ENCODE measurements around the gene PRKRA. TPM values are rescaled to one million over a fixed set of nuclear protein-coding genes. Genes with fewer than 3 reads are reported as not detected.

PRKRA gene
- polyA plus RNA-seq, 1 of the 3 experiments (the other 2 are of a cell fraction): 44.3 TPM

DNA sequence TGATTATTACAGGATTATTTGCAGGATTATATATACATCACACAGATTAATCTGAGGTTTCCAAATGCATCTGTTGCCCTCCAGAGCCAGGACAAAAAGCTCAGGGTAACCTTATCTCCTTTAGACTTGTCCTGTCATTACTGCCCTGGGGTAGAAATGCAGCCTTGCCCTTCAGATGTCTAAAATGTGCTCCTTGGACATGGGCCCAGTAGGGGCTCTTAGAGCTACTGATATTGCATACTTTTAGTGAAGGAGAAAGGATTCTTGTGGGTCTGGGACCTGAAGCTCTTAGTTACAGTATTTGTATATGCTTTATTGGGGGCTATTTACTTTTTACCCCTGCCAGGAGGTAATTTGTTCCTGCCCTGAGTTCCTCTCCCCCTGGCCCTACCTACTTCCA, 56.1 kb downstream of the PRKRA start:
- Histone ChIP-seq H3K4me1 (ENCODE audit: control insufficient read depth in 1 of 2, insufficient read depth in 2 of 2, low read depth in 1 of 2, low read length in 1 of 2) (peaks cover 0 to 3% of the 10 kb centered on the region in 2 experiments; a peak in 1 of 4 replicates), H3K79me2 (ENCODE audit: insufficient read depth) (no peaks in the 10 kb centered on the region), H3K27me3 (ENCODE audit: insufficient read depth) (no peaks in the 10 kb centered on the region), H3K4me2 (no peak overlapping the region), H3K4me3 (ENCODE audit: low read depth in 2 of 2, low read length in 1 of 2) (no peak overlapping the region), H4K20me1 (ENCODE audit: insufficient read depth) (no peaks in the 10 kb centered on the region), H3F3A (replicated peaks; ENCODE audit: insufficient read depth) (no peaks in the 10 kb centered on the region), H3K9me2 (no peaks in the 10 kb centered on the region), H2AFZ (ENCODE audit: low read depth) (no peak overlapping the region), H3K36me3 (replicated peaks in 1 of 2; ENCODE audit: control insufficient read depth in 1 of 2, insufficient read depth in 2 of 2, low read length in 1 of 2) (peaks cover 0 to 4% of the 10 kb centered on the region in 2 experiments), H3K27ac (ENCODE audit: low read depth in 2 of 2, low read length in 1 of 2) (no peak overlapping the region), H3K9ac (no peak overlapping the region), H3K9me3 (no peaks in the 10 kb centered on the region)
- DNase-seq: no peak
- ChIA-PET CTCF (interaction anchor here (0.8 to 14.9 kb wide), 7 partner anchors 9 to 283 kb away, joined by 3 to 199 read pairs (median 4); no protein-coding TSS in a partner anchor), POLR2A (interaction anchor here (1.3 kb wide), 1 partner anchor 18 kb away, joined by 7 read pairs; no protein-coding TSS in a partner anchor)
- TF ChIP-seq YY1 (IDR thresholded peaks at IDR 0.05; ENCODE audit: low read depth) (no peak), GABPA (IDR thresholded peaks at IDR 0.05; ENCODE audit: low read depth) (no peak), MEF2A (IDR thresholded peaks at IDR 0.05; ENCODE audit: borderline replicate concordance, low read depth) (no peak), EP300 (IDR thresholded peaks at IDR 0.05; ENCODE audit: borderline replicate concordance in 1 of 2, low read depth in 1 of 2, low read length in 1 of 2) (no peak), RCOR1 (IDR thresholded peaks at IDR 0.05; ENCODE audit: low read length) (no peak), CHD2 (IDR thresholded peaks at IDR 0.05; ENCODE audit: low read length, partially characterized antibody) (no peak), RXRA (IDR thresholded peaks at IDR 0.05; ENCODE audit: borderline replicate concordance, low read depth) (no peak), TCF12 (IDR thresholded peaks at IDR 0.05) (no peak), JUND (IDR thresholded peaks at IDR 0.05) (no peak), MXI1 (IDR thresholded peaks at IDR 0.05; ENCODE audit: low read depth, low read length) (no peak)
- TF ChIP-seq, protein P1, sequence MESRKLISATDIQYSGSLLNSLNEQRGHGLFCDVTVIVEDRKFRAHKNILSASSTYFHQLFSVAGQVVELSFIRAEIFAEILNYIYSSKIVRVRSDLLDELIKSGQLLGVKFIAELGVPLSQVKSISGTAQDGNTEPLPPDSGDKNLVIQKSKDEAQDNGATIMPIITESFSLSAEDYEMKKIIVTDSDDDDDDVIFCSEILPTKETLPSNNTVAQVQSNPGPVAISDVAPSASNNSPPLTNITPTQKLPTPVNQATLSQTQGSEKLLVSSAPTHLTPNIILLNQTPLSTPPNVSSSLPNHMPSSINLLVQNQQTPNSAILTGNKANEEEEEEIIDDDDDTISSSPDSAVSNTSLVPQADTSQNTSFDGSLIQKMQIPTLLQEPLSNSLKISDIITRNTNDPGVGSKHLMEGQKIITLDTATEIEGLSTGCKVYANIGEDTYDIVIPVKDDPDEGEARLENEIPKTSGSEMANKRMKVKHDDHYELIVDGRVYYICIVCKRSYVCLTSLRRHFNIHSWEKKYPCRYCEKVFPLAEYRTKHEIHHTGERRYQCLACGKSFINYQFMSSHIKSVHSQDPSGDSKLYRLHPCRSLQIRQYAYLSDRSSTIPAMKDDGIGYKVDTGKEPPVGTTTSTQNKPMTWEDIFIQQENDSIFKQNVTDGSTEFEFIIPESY (IDR thresholded peaks at IDR 0.05; ENCODE audit: borderline replicate concordance, low read depth): no peak
- TF ChIP-seq, protein P2, sequence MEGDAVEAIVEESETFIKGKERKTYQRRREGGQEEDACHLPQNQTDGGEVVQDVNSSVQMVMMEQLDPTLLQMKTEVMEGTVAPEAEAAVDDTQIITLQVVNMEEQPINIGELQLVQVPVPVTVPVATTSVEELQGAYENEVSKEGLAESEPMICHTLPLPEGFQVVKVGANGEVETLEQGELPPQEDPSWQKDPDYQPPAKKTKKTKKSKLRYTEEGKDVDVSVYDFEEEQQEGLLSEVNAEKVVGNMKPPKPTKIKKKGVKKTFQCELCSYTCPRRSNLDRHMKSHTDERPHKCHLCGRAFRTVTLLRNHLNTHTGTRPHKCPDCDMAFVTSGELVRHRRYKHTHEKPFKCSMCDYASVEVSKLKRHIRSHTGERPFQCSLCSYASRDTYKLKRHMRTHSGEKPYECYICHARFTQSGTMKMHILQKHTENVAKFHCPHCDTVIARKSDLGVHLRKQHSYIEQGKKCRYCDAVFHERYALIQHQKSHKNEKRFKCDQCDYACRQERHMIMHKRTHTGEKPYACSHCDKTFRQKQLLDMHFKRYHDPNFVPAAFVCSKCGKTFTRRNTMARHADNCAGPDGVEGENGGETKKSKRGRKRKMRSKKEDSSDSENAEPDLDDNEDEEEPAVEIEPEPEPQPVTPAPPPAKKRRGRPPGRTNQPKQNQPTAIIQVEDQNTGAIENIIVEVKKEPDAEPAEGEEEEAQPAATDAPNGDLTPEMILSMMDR (IDR thresholded peaks at IDR 0.05): no peak

DNA sequence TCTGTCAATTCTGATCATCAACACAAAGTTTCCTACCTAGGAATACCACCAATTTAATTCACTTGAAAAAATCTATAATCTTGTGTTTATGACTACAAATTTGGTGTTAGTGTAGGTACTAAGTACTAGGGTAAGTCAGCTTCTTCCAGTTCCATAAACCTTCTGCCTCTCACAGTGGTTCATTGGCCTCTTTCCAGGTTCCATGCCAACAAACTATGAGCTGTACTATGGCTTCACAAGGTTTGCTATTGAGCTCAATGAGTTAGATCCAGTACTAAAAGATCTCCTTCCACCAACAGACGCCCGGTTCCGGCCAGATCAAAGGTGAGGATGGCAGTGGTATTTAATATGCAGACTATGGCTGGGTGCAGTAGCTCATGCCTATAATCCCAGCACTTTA, 58.8 kb downstream of the PRKRA start:
- no peak overlapping the region for H3K27ac ChIP-seq (ENCODE audit: low read depth in 2 of 2, low read length in 1 of 2)
- H3K9ac ChIP-seq: no peak overlapping the region
- H2AFZ ChIP-seq (ENCODE audit: low read depth): no peak overlapping the region
- CTCF ChIA-PET: interaction anchor here (0.6 to 2.7 kb wide), 5 partner anchors 10 to 1455 kb away, joined by 3 to 15 read pairs (median 5); no protein-coding TSS in a partner anchor
- H3K27me3 ChIP-seq (ENCODE audit: insufficient read depth): no peaks in the 10 kb centered on the region
- POLR2A ChIA-PET: no interaction called here
- no peaks in the 10 kb centered on the region for H3K79me2 ChIP-seq (ENCODE audit: insufficient read depth)
- peaks cover 0 to 3% of the 10 kb centered on the region in 2 experiments; a peak in 1 of 4 replicates for H3K4me1 ChIP-seq (ENCODE audit: control insufficient read depth in 1 of 2, insufficient read depth in 2 of 2, low read depth in 1 of 2, low read length in 1 of 2)
- no peak overlapping the region for H3K4me3 ChIP-seq (ENCODE audit: low read depth in 2 of 2, low read length in 1 of 2)
- DNase-seq: no peak
- H3K4me2 ChIP-seq: no peak overlapping the region
- no peak for TF ChIP-seq MEF2A (IDR thresholded peaks at IDR 0.05; ENCODE audit: borderline replicate concordance, low read depth)
- TF ChIP-seq, protein P3, sequence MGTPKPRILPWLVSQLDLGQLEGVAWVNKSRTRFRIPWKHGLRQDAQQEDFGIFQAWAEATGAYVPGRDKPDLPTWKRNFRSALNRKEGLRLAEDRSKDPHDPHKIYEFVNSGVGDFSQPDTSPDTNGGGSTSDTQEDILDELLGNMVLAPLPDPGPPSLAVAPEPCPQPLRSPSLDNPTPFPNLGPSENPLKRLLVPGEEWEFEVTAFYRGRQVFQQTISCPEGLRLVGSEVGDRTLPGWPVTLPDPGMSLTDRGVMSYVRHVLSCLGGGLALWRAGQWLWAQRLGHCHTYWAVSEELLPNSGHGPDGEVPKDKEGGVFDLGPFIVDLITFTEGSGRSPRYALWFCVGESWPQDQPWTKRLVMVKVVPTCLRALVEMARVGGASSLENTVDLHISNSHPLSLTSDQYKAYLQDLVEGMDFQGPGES (IDR thresholded peaks at IDR 0.05; ENCODE audit: low read depth, low read length): no peak
- TF ChIP-seq, protein P4, sequence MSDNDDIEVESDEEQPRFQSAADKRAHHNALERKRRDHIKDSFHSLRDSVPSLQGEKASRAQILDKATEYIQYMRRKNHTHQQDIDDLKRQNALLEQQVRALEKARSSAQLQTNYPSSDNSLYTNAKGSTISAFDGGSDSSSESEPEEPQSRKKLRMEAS (IDR thresholded peaks at IDR 0.05; ENCODE audit: low read depth): no peak
- TF ChIP-seq, protein P5, sequence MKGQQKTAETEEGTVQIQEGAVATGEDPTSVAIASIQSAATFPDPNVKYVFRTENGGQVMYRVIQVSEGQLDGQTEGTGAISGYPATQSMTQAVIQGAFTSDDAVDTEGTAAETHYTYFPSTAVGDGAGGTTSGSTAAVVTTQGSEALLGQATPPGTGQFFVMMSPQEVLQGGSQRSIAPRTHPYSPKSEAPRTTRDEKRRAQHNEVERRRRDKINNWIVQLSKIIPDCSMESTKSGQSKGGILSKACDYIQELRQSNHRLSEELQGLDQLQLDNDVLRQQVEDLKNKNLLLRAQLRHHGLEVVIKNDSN (IDR thresholded peaks at IDR 0.05; ENCODE audit: borderline replicate concordance, low read depth): no peak
- TF ChIP-seq, protein P1 (IDR thresholded peaks at IDR 0.05; ENCODE audit: borderline replicate concordance, low read depth): no peak
- H3K9me2 ChIP-seq: no peaks in the 10 kb centered on the region
- H3K9me3 ChIP-seq: no peaks in the 10 kb centered on the region
- H4K20me1 ChIP-seq (ENCODE audit: insufficient read depth): no peaks in the 10 kb centered on the region
- H3F3A ChIP-seq (replicated peaks; ENCODE audit: insufficient read depth): no peaks in the 10 kb centered on the region
- peaks cover 0 to 4% of the 10 kb centered on the region in 2 experiments for H3K36me3 ChIP-seq (replicated peaks in 1 of 2; ENCODE audit: control insufficient read depth in 1 of 2, insufficient read depth in 2 of 2, low read length in 1 of 2)
- 93% methylated on average over 3 of the region's 3 CpGs for WGBS (ENCODE audit: low lambda C conversion rate)

All from SK-N-SH (cell line).